ENCODE measurements around the gene TBC1D4.

- no peak for TF ChIP-seq EZH2 (IDR thresholded peaks at IDR 0.05)
- TF ChIP-seq POLR2AphosphoS5 (IDR thresholded peaks at IDR 0.05; ENCODE audit: borderline replicate concordance, low read depth, low read length): no peak
Observed at GRCh38 chr13:75465236-75465635, 16.7 kb downstream of the TBC1D4 start.

Measured in SK-N-MC (cell line).